Measurements from ENCODE around the gene PHF5A. TPM values are rescaled to one million over a fixed set of nuclear protein-coding genes. Genes with fewer than 3 reads are reported as not detected.
A peak's percentile ranks its signal among the peaks of the same experiment; 100 is the strongest.

The PHF5A gene
- total and polyA plus RNA-seq, 10 of the 15 experiments (the other 5 are each of a cell fraction or from before 2014, with no cell fraction given) = 40.5 to 115 (median 79.2) TPM

DNA sequence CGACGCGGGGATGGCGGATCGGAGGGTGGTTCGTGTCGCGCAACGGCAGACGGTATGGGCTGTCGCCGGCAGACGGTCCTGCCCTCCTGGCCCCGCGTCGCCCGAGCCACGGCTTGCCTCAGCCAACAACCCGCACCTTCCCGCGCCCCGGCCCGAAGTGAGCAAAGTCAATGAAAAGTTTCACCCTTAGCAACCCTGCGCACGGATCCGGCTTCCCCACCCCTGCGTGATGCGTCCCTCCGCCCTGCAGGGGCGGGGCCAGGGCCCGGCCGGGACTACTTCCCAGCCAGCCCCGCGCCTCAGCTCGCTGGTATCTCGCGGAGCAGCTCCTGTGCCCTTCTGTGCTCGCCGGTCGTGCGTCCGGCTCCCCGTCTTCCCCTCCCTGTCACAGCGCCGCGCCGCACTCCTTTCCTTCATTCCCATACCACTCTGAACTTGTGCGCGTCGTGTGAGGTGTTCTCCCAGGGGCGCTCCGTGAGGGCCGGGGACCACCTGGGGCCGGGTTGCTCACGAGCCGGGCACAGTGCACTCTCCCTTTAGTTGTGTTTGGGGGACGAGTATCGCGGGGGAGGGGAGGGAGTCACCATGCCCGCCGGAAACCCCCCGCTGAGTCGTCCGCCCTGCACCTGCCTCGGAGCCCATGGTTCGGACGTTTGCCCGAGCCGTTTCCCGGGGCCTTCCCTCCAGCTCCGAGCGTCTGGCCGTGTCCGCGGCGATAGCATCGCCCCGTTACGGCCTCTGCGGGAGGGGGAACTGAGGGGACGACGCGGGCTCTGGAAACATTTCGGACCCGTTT, 21.7 kb downstream of the PHF5A start, which contains the start of gene TOB2 (continued):
- TF ChIP-seq, protein P1, sequence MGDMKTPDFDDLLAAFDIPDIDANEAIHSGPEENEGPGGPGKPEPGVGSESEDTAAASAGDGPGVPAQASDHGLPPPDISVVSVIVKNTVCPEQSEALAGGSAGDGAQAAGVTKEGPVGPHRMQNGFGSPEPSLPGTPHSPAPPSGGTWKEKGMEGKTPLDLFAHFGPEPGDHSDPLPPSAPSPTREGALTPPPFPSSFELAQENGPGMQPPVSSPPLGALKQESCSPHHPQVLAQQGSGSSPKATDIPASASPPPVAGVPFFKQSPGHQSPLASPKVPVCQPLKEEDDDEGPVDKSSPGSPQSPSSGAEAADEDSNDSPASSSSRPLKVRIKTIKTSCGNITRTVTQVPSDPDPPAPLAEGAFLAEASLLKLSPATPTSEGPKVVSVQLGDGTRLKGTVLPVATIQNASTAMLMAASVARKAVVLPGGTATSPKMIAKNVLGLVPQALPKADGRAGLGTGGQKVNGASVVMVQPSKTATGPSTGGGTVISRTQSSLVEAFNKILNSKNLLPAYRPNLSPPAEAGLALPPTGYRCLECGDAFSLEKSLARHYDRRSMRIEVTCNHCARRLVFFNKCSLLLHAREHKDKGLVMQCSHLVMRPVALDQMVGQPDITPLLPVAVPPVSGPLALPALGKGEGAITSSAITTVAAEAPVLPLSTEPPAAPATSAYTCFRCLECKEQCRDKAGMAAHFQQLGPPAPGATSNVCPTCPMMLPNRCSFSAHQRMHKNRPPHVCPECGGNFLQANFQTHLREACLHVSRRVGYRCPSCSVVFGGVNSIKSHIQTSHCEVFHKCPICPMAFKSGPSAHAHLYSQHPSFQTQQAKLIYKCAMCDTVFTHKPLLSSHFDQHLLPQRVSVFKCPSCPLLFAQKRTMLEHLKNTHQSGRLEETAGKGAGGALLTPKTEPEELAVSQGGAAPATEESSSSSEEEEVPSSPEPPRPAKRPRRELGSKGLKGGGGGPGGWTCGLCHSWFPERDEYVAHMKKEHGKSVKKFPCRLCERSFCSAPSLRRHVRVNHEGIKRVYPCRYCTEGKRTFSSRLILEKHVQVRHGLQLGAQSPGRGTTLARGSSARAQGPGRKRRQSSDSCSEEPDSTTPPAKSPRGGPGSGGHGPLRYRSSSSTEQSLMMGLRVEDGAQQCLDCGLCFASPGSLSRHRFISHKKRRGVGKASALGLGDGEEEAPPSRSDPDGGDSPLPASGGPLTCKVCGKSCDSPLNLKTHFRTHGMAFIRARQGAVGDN (IDR thresholded peaks at IDR 0.05) = peak; percentile 91
- TF ChIP-seq FOXK2 (IDR thresholded peaks at IDR 0.05) = peak; percentile 40; the same call in 1 of the 2 replicates
- TF ChIP-seq, protein P2, sequence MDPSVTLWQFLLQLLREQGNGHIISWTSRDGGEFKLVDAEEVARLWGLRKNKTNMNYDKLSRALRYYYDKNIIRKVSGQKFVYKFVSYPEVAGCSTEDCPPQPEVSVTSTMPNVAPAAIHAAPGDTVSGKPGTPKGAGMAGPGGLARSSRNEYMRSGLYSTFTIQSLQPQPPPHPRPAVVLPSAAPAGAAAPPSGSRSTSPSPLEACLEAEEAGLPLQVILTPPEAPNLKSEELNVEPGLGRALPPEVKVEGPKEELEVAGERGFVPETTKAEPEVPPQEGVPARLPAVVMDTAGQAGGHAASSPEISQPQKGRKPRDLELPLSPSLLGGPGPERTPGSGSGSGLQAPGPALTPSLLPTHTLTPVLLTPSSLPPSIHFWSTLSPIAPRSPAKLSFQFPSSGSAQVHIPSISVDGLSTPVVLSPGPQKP (IDR thresholded peaks at IDR 0.05; ENCODE audit: low read depth, low read length) = peak; percentile 53; the same call in 1 of the 2 replicates

DNA sequence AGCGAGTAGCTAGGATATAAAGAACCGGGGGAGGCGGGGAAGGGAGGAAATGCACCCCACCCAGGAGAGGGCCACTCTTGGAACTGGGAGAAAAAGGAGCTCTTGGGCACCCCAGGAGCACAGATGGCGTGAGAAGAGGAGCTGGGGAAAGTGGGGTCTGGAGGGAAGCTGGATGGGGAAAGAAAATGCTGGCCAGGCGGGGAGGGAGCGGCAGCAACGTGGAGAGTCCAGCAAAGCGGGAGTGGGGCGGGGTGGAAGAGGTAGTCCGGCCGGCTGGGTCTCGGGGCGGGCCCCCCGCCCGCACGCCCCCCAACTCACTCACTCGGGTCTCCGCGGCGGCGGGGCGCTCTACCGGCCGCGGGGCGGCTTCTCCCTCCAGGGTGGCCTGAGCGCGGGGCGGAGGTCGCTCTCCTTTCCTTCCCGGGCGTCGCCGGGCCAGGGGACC, 22.4 kb downstream of the PHF5A start:
- no peak for ATAC-seq
- ChIA-PET RAD21 (ENCODE audit: unreplicated experiment) (interaction anchor here (1.0 to 2.8 kb wide), 10 partner anchors 22 to 81 kb away, joined by 3 to 22 read pairs (median 9); partner anchors contain the start of genes ACO2, PHF5A and TEF), SMC1A (ENCODE audit: uncharacterized antibody, unreplicated experiment) (interaction anchor here (0.7 to 3.8 kb wide), 10 partner anchors 16 to 102 kb away, joined by 3 to 18 read pairs (median 4); partner anchors contain the start of genes ACO2 and PHF5A), POLR2A (interaction anchor here (0.5 to 6.3 kb wide), 17 partner anchors 9 to 493 kb away, joined by 3 to 122 read pairs (median 7); partner anchors contain the start of genes ACO2, DESI1, PHF5A and PMM1), CTCF (interaction anchor here (1.2 to 4.3 kb wide), 6 partner anchors 23 to 87 kb away, joined by 4 to 26 read pairs (median 6); partner anchors contain the start of genes ACO2 and PHF5A)
- DNase-seq (ENCODE audit: low read depth, low spot score) = no peak
- Histone ChIP-seq H3K9me3 (replicated peaks; ENCODE audit: control insufficient read depth, insufficient read depth, low read length) (no peaks in the 10 kb centered on the region), H2AFZ (ENCODE audit: control insufficient read depth, low read depth, low read length) (no peak overlapping the region), H3K36me3 (ENCODE audit: control insufficient read depth in 2 of 2, insufficient read depth in 2 of 2, low read length in 1 of 2) (peaks cover 0 to 9% of the 10 kb centered on the region in 2 experiments; a peak in 1 of 4 replicates), H3K9ac (ENCODE audit: control insufficient read depth, insufficient read depth, low read length) (peak overlapping the region; percentile 88), H3K79me2 (ENCODE audit: control insufficient read depth, insufficient read depth, low read length) (peaks cover 61% of the 10 kb centered on the region), H3K27ac (ENCODE audit: control insufficient read depth, insufficient read depth) (peak overlapping the region; percentile 88), H4K20me1 (ENCODE audit: control insufficient read depth, insufficient read depth) (0 out of 2 replicates have a peak, but pooled peaks cover 4% of the 10 kb centered on the region), H3K4me2 (ENCODE audit: control insufficient read depth, insufficient read depth) (peak overlapping the region; percentile 92), H3K4me1 (ENCODE audit: control insufficient read depth, insufficient read depth, low read length) (peaks cover 4% of the 10 kb centered on the region; the same call in 1 of the 2 replicates), H3K27me3 (replicated peaks in 1 of 2; ENCODE audit: control insufficient read depth in 2 of 2, insufficient read depth in 2 of 2, low read length in 1 of 2) (no peaks in the 10 kb centered on the region), H3K4me3 (peak overlapping the region; percentile 86)
- intact Hi-C loops (cut with micrococcal nuclease; ENCODE audit: unreplicated experiment) (loop anchor here (2.0 to 5.0 kb wide), 2 partner anchors 41 to 56 kb away; no protein-coding TSS in a partner anchor), in situ Hi-C loops (cut with MboI) (no loop called here)
- FAIRE-seq = no peak
- BruUV-seq (replicated peaks) = no TSS peak
- WGBS (ENCODE audit: insufficient coverage, insufficient replicate concordance, low lambda C conversion rate, missing lambda C conversion rate) = 4% methylated on average over 30 of the region's 34 CpGs
- TF ChIP-seq NR2C1 (IDR thresholded peaks at IDR 0.05) = no peak
- TF ChIP-seq ESRRA (IDR thresholded peaks at IDR 0.05; ENCODE audit: low read length) = no peak
- no peak for TF ChIP-seq FOS (IDR thresholded peaks at IDR 0.05; ENCODE audit: borderline replicate concordance, extremely low read depth, insufficient read length)
- no peak for TF ChIP-seq CBX5 (IDR thresholded peaks at IDR 0.05; ENCODE audit: low read depth)
- peak in 1 of 2 experiments; percentile 16; a peak in 2 of 4 replicates for TF ChIP-seq IKZF2 (IDR thresholded peaks at IDR 0.05)
- TF ChIP-seq MEF2A (IDR thresholded peaks at IDR 0.05; ENCODE audit: insufficient read depth, low read depth, low read length) = no peak
- TF ChIP-seq MTA2 (IDR thresholded peaks at IDR 0.05; ENCODE audit: low read depth) = no peak
- TF ChIP-seq, protein P1 (IDR thresholded peaks at IDR 0.05) = no peak
